LNCaP clone FGC (cell line): ENCODE results near the gene ZNF226.
A peak's percentile ranks its signal among the peaks of the same experiment; 100 is the strongest.
"Not testable (repeated sequence)": the region's sequence is repeated elsewhere in the genome, so short reads cannot be mapped to it uniquely, and the experiment has no call there.

Source experiments
- DNase-seq: peaks from one replicate; pipeline ENCODE4 v3.0.0-alpha.2; 2011; ENCODE audit warnings: low read depth
- H3K4me3 ChIP-seq: 2 replicates; pipeline ENCODE4 v1.5.1; 2011; ENCODE audit warnings: mild to moderate bottlenecking, low read depth, low read length, control low read depth
- TF ChIP-seq, protein P1 (sequence below): IDR thresholded peaks from 2 replicates; pipeline ENCODE4 v1.5.1; 2012; ENCODE audit warnings: mild to moderate bottlenecking; ENCODE audit not compliant: control insufficient read depth, insufficient read depth; ENCODE audit errors: extremely low read depth

Gene ZNF226

DNA sequence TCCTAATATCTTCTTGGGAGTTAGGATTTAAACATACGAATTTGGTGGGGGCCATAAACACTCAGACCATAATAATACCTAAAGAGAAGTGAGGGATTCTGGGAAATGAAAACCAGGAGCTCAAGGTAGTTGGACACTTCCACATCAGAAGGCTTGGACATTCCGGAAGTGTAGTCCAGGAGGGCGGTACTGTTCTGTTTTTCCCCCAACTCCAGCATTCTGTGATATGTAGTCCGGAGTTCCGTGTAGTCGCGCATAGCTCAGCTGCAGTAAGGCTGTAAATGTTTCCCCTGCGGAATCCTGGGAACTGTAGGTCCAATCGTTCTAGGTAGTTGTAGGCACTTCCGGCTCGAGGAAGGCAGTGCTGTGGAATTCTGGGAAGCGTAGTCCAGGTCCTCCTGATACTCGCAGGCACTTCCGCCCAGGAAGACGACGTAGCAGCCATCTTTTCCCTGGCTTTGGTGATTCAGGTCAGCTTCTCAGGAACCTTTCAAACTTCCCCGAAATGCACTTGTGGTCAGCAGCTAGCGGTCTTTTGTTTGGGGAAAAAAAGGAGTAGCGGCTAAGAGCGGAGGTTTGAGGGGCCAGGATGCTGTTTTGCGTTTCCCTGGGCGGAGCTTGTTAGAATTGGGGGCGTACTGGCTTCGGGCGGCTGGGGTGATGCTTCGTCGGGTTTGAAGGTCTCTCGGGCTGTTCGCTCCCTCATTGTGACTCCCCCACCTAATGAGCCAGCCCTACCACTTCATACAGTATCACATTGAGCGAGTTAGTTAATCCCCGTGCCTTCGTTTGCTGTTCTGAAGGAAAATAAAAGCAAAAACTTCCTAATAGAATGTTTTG lies at the start of gene ZNF226:
ZNF226 (plus strand) TSS at position 428 of the 840 bp plus-strand sequence. CDS start 4,981 bp downstream, outside the sequence.
- DNase-seq: peak; percentile 92
- H3K4me3 ChIP-seq: peak within 1 kb of the TSS; percentile 83
- TF ChIP-seq, protein P1, sequence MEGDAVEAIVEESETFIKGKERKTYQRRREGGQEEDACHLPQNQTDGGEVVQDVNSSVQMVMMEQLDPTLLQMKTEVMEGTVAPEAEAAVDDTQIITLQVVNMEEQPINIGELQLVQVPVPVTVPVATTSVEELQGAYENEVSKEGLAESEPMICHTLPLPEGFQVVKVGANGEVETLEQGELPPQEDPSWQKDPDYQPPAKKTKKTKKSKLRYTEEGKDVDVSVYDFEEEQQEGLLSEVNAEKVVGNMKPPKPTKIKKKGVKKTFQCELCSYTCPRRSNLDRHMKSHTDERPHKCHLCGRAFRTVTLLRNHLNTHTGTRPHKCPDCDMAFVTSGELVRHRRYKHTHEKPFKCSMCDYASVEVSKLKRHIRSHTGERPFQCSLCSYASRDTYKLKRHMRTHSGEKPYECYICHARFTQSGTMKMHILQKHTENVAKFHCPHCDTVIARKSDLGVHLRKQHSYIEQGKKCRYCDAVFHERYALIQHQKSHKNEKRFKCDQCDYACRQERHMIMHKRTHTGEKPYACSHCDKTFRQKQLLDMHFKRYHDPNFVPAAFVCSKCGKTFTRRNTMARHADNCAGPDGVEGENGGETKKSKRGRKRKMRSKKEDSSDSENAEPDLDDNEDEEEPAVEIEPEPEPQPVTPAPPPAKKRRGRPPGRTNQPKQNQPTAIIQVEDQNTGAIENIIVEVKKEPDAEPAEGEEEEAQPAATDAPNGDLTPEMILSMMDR: no peak

GRCh38 chr19:44121162-44121561 lies 43.7 kb upstream of the ZNF226 start:
- not testable (repeated sequence) for H3K4me3 ChIP-seq, DNase-seq

DNA sequence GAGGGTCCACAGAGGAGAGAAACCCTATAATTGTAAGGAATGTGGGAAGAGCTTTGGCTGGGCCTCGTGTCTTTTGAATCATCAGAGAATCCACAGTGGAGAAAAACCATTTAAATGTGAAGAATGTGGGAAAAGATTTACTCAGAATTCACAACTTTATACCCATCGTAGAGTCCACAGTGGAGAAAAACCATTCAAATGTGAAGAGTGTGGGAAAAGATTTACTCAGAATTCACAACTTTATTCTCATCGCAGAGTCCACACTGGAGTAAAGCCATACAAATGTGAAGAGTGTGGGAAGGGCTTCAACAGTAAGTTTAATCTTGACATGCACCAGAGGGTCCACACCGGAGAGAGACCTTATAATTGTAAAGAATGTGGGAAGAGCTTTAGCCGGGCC lies 32.9 kb upstream of the ZNF226 start:
- no peak overlapping the region for H3K4me3 ChIP-seq
- TF ChIP-seq, protein P1: no peak
- no peak for DNase-seq

DNA sequence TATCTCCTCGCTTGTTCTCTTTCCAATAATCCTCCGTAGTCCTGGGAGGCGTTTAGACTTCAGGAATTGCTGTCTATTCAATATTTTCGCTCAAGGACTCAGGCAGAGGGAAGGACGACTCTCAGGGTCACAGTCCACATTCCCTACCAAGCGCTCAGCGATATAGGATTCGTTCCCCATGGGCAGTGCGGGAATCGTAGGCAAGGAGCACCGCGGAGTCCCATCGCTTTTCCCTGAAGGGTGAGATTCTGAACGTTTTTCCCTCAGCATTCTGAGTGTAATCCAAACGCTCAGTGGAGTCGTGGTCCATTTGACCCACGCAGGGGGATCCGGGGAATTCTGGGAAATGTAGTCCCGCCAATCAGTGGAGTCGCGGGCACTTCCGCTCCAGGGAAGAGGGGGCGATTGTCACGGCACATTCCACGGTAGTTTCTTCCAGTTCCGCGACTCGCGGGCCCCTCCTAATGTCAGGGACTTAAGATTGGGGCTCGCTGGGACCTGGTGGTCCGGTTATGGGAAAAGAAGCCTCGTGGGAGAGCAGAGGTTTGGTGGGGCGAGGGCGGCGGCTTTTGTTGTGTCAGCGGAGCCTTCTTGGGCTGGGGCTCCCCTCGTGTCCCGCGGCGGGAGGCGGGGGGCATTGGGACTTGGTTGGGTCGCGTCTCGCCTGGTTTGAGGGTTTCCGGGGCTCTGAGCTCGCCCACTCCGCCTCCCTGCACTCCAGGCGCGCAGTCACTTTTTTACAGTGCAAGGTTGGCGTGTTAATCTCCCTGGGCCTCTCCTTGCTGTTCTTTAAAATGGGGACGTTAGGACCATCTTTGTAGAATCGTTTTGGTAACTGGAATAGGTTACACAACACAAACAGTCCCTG lies 23.5 kb upstream of the ZNF226 start, which contains the start of gene ZNF234:
ZNF234 (plus strand) TSS at position 364 of the 868 bp plus-strand sequence. CDS start 3,079 bp downstream, outside the sequence.
- peak within 1 kb of the TSS; percentile 66 for H3K4me3 ChIP-seq
- DNase-seq: no peak
- TF ChIP-seq, protein P1: no peak

DNA sequence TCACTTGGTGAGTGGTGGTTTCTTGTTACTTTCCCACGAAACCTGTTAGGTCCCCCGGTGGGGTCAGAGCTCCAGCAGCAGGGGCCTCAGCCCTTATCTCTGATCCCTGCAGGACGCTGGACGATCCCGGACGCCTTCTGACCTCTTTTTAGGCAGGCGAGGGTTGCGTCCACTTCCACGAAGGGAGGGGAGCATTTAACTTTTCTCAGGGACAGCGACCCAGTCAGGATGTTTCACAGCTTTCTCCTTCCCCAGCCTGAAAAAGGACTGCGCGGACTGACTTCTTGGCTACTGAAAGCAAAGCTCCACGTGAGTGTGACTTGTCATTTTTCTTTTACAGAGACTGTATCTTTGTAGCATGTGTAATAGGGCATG lies 22.9 kb upstream of the ZNF226 start:
- DNase-seq: no peak
- peak overlapping the region; percentile 66 for H3K4me3 ChIP-seq
- TF ChIP-seq, protein P1: no peak

DNA sequence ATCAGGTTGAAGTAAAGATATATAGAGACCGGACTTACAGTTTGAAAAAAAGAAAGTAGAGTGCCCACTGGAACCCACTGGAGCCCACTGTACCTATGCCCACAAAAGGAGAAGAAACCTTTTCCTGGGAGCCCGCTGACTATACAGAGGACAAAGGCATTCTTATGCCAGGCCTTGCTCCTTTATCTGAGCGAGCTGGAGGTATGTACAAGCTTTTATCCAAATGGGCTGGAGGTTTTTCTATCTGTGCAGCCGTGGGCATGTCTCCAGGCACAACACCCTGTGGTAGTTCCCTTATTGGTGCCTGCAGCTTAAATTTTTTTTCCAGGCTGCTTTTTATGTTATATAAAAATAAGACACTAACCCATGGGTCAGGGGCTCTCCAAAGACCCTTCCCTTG lies 15.1 kb upstream of the ZNF226 start:
- DNase-seq: no peak
- TF ChIP-seq, protein P1: no peak
- no peak overlapping the region for H3K4me3 ChIP-seq

GRCh38 chr19:44151491-44151890 lies 13.4 kb upstream of the ZNF226 start:
- TF ChIP-seq, protein P1: no peak
- DNase-seq: no peak
- H3K4me3 ChIP-seq: no peak overlapping the region
